Neuronal stem cell (in vitro differentiated cells): ENCODE results near the gene CCL25.
"Not testable (repeated sequence)": the region's sequence is repeated elsewhere in the genome, so short reads cannot be mapped to it uniquely, and the experiment has no call there.

Source experiments
- DNase-seq: peaks from one replicate; pipeline ENCODE4 v3.0.0-alpha.2; 2013; ENCODE audit warnings: low spot score
- H2AFZ ChIP-seq: one replicate; pipeline ENCODE4 v1.6.1; 2013; ENCODE audit warnings: mild to moderate bottlenecking, low read length, inconsistent platforms
- H2AK5ac ChIP-seq: 2 replicates; pipeline ENCODE4 v1.6.1; 2013; ENCODE audit warnings: low read depth, mild to moderate bottlenecking, inconsistent platforms, low read length, moderate library complexity, mixed read lengths
- H2BK120ac ChIP-seq: 2 replicates; pipeline ENCODE4 v1.6.1; 2013; ENCODE audit warnings: low read depth, mild to moderate bottlenecking, inconsistent platforms, low read length, moderate library complexity, mixed read lengths
- H2BK12ac ChIP-seq: one replicate; pipeline ENCODE4 v1.6.1; 2013; ENCODE audit warnings: low read length, inconsistent platforms
- H2BK15ac ChIP-seq: 2 replicates; pipeline ENCODE4 v1.6.1; 2013; ENCODE audit warnings: mild to moderate bottlenecking, low read length, inconsistent platforms, mixed read lengths
- H2BK5ac ChIP-seq: one replicate; pipeline ENCODE4 v1.6.1; 2013; ENCODE audit warnings: inconsistent platforms, mild to moderate bottlenecking, low read length, moderate library complexity
- H3K14ac ChIP-seq: one replicate; pipeline ENCODE4 v1.6.1; 2013; ENCODE audit warnings: low read length, inconsistent platforms
- H3K18ac ChIP-seq: 2 replicates; pipeline ENCODE4 v1.6.1; 2013; ENCODE audit warnings: low read length, inconsistent platforms
- H3K23ac ChIP-seq: 2 replicates; pipeline ENCODE4 v1.6.1; 2013; ENCODE audit warnings: low read depth, mild to moderate bottlenecking, mixed read lengths, low read length, inconsistent platforms; ENCODE audit not compliant: poor library complexity
- H3K27ac ChIP-seq: replicated peaks from 3 replicates; pipeline ENCODE4 v1.5.1; 2013; ENCODE audit warnings: low read length, inconsistent platforms
- H3K27me3 ChIP-seq, 3 experiments: 2 replicates each; pipeline ENCODE4 v1.6.1; 2013; ENCODE audit warnings: low read length in 3 of 3, mild to moderate bottlenecking in 2 of 3, inconsistent platforms in 1 of 3, low read depth in 1 of 3, mixed read lengths in 1 of 3, moderate library complexity in 1 of 3; ENCODE audit not compliant: control insufficient read depth in 3 of 3, insufficient read depth in 3 of 3
- H3K36me3 ChIP-seq, 2 donors: replicated peaks in 1 of 2; 2 replicates each; pipeline ENCODE4 v1.6.1; 2013; ENCODE audit warnings: low read length in 2 of 2; ENCODE audit not compliant: control insufficient read depth in 2 of 2, insufficient read depth in 2 of 2
- H3K4ac ChIP-seq: 2 replicates; pipeline ENCODE4 v1.6.1; 2013; ENCODE audit warnings: inconsistent platforms, mild to moderate bottlenecking, low read length, moderate library complexity
- H3K4me1 ChIP-seq, 2 donors: 1 replicate in 1 of 2; 2 replicates in 1 of 2; pipeline ENCODE4 v1.6.1; 2013; ENCODE audit warnings: low read length in 2 of 2, low read depth in 1 of 2; ENCODE audit not compliant: control insufficient read depth in 2 of 2, insufficient read depth in 1 of 2
- H3K4me2 ChIP-seq: one replicate; pipeline ENCODE4 v1.6.1; 2013; ENCODE audit warnings: mild to moderate bottlenecking, low read length, inconsistent platforms; ENCODE audit not compliant: insufficient read depth, poor library complexity, severe bottlenecking
- H3K4me3 ChIP-seq, 2 donors: 2 replicates each; pipeline ENCODE4 v1.5.1; 2013; ENCODE audit warnings: low read length in 2 of 2, mild to moderate bottlenecking in 2 of 2, inconsistent platforms in 1 of 2, moderate library complexity in 1 of 2
- H3K79me1 ChIP-seq: one replicate; pipeline ENCODE4 v1.6.1; 2013; ENCODE audit warnings: low read depth, mild to moderate bottlenecking, inconsistent platforms, low read length, moderate library complexity
- H3K9ac ChIP-seq: one replicate; pipeline ENCODE4 v1.6.1; 2013; ENCODE audit warnings: mild to moderate bottlenecking, low read depth, low read length, inconsistent platforms; ENCODE audit not compliant: poor library complexity
- H3K9me3 ChIP-seq, 2 donors: replicated peaks in 1 of 2; 2 replicates each; pipeline versions ENCODE3 to v1.6.1; 2013; ENCODE audit warnings: low read length in 2 of 2, mild to moderate bottlenecking in 2 of 2, inconsistent platforms in 1 of 2, low read depth in 1 of 2, mixed read lengths in 1 of 2, moderate library complexity in 1 of 2; ENCODE audit not compliant: control insufficient read depth in 2 of 2, insufficient read depth in 1 of 2
- H4K8ac ChIP-seq: one replicate; pipeline ENCODE4 v1.6.1; 2013; ENCODE audit warnings: low read depth, mild to moderate bottlenecking, inconsistent platforms, low read length, moderate library complexity
- H4K91ac ChIP-seq: one replicate; pipeline ENCODE4 v1.6.1; 2013; ENCODE audit warnings: low read length, low read depth, mild to moderate bottlenecking, inconsistent platforms; ENCODE audit not compliant: poor library complexity
- WGBS, 2 donors: extraction: QIAGEN DNeasy Blood & Tissue Kit; methylation state at CpG; one replicate each; pipeline ENCODE4 v1.1.7; 2013; ENCODE audit warnings: missing lambda C conversion rate in 2 of 2, mixed read lengths in 1 of 2; ENCODE audit not compliant: insufficient read length in 2 of 2, insufficient replicate concordance in 1 of 2; ENCODE audit errors: extremely low coverage in 2 of 2; 5-methylcytosine and 5-hydroxymethylcytosine counted together

Gene CCL25

GRCh38 chr19:8097198-8097597 lies 44.6 kb downstream of the CCL25 start:
- Histone ChIP-seq H3K27ac (no peak overlapping the region), H3K18ac (no peak overlapping the region), H3K79me1 (no peaks in the 10 kb centered on the region), H2BK5ac (no peak overlapping the region), H4K91ac (no peak overlapping the region), H3K4me3 (no peak overlapping the region), H3K4me2 (no peak overlapping the region), H2BK120ac (no peak overlapping the region), H2BK12ac (no peak overlapping the region), H3K9ac (no peak overlapping the region), H3K9me3 (peaks cover 31 to 51% of the 10 kb centered on the region in 2 donors), H3K14ac (no peak overlapping the region), H3K27me3 (no peaks in the 10 kb centered on the region), H2AFZ (no peak overlapping the region), H3K23ac (no peak overlapping the region), H2AK5ac (no peak overlapping the region), H3K4ac (no peak overlapping the region), H4K8ac (no peak overlapping the region), H2BK15ac (no peak overlapping the region), H3K4me1 (no peaks in the 10 kb centered on the region), H3K36me3 (peaks cover 46 to 51% of the 10 kb centered on the region in 2 donors)
- no CpG with 5 or more reads among the region's 10 CpGs for WGBS, 2 donors
- DNase-seq: no peak

GRCh38 chr19:8097681-8098567 lies 45.4 kb downstream of the CCL25 start:
- no CpG with 5 or more reads among the region's 5 CpGs for WGBS, 2 donors
- Histone ChIP-seq H2BK12ac (no peak overlapping the region), H3K36me3 (peaks cover 50 to 55% of the 10 kb centered on the region in 2 donors), H3K4me2 (no peak overlapping the region), H3K23ac (no peak overlapping the region), H4K91ac (no peak overlapping the region), H4K8ac (no peak overlapping the region), H2AFZ (no peak overlapping the region), H2BK120ac (no peak overlapping the region), H2BK5ac (no peak overlapping the region), H3K27ac (no peak overlapping the region), H3K18ac (no peak overlapping the region), H3K9me3 (peaks cover 31 to 51% of the 10 kb centered on the region in 2 donors), H3K4me3 (no peak overlapping the region), H3K27me3 (no peaks in the 10 kb centered on the region), H3K79me1 (no peaks in the 10 kb centered on the region), H3K4ac (no peak overlapping the region), H3K14ac (no peak overlapping the region), H2AK5ac (no peak overlapping the region), H3K4me1 (no peaks in the 10 kb centered on the region), H3K9ac (no peak overlapping the region), H2BK15ac (no peak overlapping the region)
- DNase-seq: no peak

GRCh38 chr19:8101311-8101710 lies 48.8 kb downstream of the CCL25 start:
- Histone ChIP-seq H3K4ac (no peak overlapping the region), H2BK5ac (no peak overlapping the region), H2BK12ac (no peak overlapping the region), H3K79me1 (no peaks in the 10 kb centered on the region), H3K4me3 (no peak overlapping the region), H4K91ac (no peak overlapping the region), H3K4me2 (no peak overlapping the region), H3K9ac (no peak overlapping the region), H3K18ac (no peak overlapping the region), H2BK15ac (no peak overlapping the region), H3K14ac (no peak overlapping the region), H3K4me1 (no peaks in the 10 kb centered on the region), H4K8ac (no peak overlapping the region), H2AK5ac (no peak overlapping the region), H3K9me3 (peaks cover 13 to 24% of the 10 kb centered on the region in 2 donors), H3K27me3 (no peaks in the 10 kb centered on the region), H2BK120ac (no peak overlapping the region), H3K36me3 (peaks cover 34 to 37% of the 10 kb centered on the region in 2 donors), H3K27ac (no peak overlapping the region), H3K23ac (no peak overlapping the region), H2AFZ (no peak overlapping the region)
- no CpG with 5 or more reads among the region's 4 CpGs for WGBS, 2 donors
- DNase-seq: no peak

- not testable (repeated sequence) for H3K9ac ChIP-seq, H3K27ac ChIP-seq, H3K4me1 ChIP-seq, H3K18ac ChIP-seq, DNase-seq, H3K4me3 ChIP-seq, H2BK15ac ChIP-seq, H3K14ac ChIP-seq, H4K91ac ChIP-seq, H3K79me1 ChIP-seq, H3K27me3 ChIP-seq, H2BK12ac ChIP-seq, H2BK120ac ChIP-seq, H3K4me2 ChIP-seq, H3K4ac ChIP-seq, H4K8ac ChIP-seq, H2AK5ac ChIP-seq, H3K23ac ChIP-seq, H2AFZ ChIP-seq, H2BK5ac ChIP-seq
- Histone ChIP-seq H3K36me3 (peaks cover 33 to 36% of the 10 kb centered on the region in 2 donors), H3K9me3 (peaks cover 7 to 18% of the 10 kb centered on the region in 2 donors)
- WGBS, 2 donors: no CpG with 5 or more reads among the region's 12 CpGs
Measured at GRCh38 chr19:8101910-8102309, 49.4 kb downstream of the CCL25 start.
